Measurements from ENCODE around the gene CRISPLD2. TPM values are rescaled to one million over a fixed set of nuclear protein-coding genes. Genes with fewer than 3 reads are reported as not detected.

Gene CRISPLD2
- total RNA-seq, 2 donors from 2014 or later, result 259 to 311 TPM

DNA sequence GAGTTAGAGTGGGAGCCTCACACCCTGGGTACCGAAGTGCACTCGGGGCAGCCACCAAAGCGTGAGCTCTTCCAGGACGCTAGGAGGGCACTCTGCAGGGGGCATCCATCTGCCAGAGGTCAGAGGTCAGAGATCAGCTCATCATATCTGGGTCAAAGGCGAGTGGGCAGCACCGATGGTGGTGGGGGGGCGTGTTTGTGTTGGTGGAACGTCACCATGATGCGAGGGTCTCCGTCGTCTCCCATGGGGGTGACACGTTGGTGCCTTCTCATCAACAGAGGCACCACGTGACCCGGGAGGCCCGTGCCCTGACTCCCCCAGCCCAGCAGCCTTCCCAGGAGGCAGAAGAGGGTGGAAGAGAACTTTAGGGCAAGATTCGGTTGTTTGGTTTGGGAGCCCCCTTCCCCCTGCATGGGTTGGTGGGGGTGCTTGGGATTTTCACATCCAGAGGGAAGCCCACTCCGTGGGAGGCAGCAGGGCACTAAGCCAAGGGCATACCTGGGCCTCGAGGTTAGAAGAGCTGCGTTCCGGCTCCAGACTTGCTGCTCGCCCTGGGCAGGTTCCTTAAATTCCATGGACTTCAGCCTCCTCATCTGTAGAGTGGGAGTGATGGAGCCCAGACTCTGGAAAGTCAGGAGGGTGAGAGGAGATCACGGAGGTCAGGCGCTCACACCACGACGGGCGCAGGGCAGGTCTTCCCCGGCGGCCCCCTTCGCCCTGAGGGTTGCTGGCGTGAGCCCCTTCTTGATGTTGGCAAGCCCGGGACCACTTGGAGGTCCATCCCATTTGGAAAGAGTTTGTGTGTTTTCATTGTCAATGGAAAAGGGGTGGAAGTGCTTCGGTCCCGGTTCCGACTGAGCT is 14.0 kb downstream of the CRISPLD2 start:
- DNase-seq (ENCODE audit: low spot score), result no peak
- intact Hi-C loops (cut with DNase I), result loop anchor here (5.0 kb wide), 2 partner anchors 41 to 1699 kb away; no protein-coding TSS in a partner anchor

DNA sequence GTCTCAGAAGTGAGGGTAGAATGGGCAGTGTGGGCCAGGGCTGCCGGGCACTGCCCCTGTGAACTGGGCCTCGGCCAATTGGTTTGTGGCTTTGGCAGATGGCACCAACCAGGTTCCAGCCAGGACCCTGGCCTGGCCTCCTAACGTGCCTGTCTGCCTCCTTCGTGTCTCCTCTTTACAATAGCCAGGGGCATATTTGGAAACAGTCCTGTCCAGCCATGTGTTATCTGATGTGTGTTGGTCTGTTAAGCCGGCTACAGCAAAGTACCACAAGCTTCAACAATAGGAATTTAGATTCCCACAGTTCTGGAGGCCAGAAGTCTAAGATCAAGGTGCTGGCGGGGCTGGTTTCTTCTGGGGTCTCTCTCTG is 14.6 kb downstream of the CRISPLD2 start:
- DNase-seq (ENCODE audit: low spot score), result no peak
- intact Hi-C loops (cut with DNase I), result loop anchor here (5.0 kb wide), 2 partner anchors 42 to 1698 kb away; no protein-coding TSS in a partner anchor

DNA sequence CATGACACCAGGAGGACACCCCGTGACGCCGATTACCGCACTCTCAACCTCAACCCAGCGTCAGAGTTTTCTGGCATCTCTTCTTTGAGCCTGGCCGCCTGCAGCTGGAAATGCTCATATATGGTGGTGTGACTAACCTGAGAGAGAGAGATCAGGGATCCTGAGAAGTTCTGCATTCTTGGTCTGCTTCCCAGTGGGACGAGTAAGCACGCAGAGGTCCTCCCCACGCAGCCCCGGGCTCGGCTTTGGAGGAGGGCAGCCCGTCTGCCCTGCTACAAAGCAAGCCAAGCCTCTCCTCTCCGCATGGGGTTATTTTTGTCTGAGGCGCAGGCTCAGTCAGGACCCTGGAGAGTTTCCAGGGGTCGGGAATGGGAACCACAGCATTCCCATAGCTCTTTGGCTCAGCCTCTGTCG is 16.5 kb downstream of the CRISPLD2 start:
- intact Hi-C loops (cut with DNase I), result no loop called here

DNA sequence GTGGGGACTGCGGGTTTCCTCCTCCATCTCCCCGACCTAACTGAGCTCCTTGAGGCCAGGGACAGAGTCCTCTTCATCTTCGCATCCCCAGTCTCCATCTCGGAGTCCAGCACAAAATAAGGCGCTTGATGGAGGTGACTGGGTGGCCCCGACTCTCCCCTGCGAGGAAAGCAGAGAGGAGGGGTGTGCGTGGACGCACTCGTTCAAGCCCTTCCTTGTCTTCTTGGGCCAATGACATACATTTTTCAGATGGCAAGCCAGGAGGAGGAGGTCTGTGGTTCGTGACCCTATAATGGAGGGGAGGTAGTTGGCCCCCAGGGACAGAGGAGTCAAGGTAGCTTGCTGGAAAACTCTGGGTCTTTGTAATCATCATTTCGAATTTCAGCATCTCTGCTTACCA is 17.2 kb downstream of the CRISPLD2 start:
- DNase-seq (ENCODE audit: low spot score), result no peak
- intact Hi-C loops (cut with DNase I), result no loop called here

More for the DNA sequence above, 16.5 kb downstream of the CRISPLD2 start:
- DNase-seq (ENCODE audit: low spot score), result peak; percentile 95

DNA sequence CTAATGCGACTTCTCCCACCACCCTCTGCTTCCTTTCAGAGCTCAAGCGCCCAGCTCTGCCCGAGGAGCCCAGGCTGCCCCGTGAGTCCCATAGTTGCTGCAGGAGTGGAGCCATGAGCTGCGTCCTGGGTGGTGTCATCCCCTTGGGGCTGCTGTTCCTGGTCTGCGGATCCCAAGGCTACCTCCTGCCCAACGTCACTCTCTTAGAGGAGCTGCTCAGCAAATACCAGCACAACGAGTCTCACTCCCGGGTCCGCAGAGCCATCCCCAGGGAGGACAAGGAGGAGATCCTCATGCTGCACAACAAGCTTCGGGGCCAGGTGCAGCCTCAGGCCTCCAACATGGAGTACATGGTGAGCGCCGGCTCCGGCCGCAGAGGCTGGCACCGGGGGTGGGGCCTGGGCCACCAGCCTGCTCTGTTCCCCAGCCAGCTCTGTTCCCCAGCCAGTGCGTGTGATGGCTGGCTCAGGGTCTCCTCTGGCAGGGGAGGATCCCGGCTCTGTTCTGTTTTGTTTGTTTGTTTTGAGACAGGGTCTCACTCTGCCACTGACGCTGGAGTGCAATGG is 18.7 kb downstream of the CRISPLD2 start:
- no peak for DNase-seq (ENCODE audit: low spot score)
- intact Hi-C loops (cut with DNase I), result no loop called here

DNA sequence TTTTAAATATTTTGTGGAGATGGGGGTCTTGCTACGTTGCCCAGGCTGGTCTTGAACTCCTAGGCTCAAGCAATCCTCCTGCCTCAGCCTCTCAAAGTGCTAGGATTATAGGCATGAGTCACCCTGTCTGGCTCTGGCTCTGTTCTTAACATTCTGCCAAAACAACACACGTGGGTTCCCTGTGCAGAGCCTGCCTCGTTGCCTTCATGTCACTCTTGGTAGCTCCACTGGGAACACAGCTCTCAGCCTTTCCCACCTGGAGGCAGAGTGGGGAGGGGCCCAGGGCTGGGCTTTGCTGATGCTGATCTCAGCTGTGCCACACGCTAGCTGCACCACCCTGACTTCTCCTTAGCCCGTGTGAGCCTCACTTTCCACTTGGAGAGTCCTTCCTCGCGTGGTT is 19.3 kb downstream of the CRISPLD2 start:
- intact Hi-C loops (cut with DNase I), result no loop called here
- DNase-seq (ENCODE audit: low spot score), result no peak

DNA sequence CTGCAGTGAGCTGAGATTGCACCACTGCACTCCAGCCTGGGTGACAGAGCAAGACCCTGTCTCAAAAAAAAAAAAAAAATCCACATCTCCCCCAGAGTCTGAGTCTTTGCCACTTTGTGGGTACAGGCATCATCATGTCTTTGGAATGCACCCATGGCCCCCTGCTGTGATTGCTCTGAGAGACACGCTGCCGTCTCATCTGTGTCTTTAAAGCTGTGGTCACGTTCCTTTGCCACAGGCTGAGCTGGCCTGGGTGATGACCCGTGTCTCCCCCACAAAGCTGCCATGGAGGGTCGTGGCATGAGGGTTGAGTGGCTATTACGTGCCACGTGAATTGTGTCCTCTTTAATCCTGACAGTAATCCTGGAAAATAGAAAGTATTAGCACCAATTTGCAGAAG is 20.2 kb downstream of the CRISPLD2 start:
- intact Hi-C loops (cut with DNase I), result no loop called here
- no peak for DNase-seq (ENCODE audit: low spot score)

DNA sequence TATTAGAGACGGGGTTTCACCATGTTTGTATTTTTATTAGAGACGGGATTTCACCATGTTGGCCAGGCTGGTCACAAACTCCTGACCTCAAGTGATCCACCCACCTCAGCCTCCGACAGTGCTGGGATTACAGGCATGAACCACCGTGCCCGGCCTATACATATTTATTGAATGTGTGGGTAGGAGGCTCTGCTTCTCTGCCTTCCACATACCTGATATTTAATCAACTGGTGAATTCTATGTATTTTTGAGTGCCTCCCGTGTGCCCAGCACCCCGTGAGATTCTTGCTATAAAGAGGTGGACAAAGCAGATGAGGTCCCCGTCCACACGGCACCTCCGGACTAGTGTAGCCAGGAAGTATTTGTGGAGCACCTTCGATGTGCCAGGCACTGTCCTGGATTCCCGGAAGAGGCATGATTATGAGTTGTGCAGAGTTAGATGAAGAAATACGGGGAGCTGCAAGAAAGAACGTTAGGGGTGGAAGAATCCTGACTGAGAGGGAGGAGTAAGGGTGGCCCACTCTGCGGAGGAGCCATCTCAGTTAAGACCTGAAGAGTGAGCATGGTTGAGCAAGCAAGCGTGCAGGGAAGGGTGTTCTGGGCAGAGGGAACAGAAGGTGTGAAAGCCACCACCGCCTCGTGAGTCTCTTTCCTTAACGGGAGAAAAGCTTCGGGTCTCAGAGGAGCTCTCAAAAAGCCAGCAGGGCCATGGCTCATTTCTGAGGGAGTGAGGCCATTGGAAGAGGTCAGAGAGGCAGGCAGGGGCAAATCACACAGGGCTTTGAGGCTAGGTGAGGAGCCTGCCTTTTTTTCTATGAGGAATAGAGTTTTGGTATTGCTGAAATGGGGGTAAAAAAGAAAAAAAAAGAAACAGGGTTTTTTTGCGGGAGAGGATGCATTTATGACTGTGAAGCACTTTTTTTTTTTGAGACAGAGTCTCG is 21.2 kb downstream of the CRISPLD2 start:
- intact Hi-C loops (cut with DNase I), result no loop called here
- no peak for DNase-seq (ENCODE audit: low spot score)

DNA sequence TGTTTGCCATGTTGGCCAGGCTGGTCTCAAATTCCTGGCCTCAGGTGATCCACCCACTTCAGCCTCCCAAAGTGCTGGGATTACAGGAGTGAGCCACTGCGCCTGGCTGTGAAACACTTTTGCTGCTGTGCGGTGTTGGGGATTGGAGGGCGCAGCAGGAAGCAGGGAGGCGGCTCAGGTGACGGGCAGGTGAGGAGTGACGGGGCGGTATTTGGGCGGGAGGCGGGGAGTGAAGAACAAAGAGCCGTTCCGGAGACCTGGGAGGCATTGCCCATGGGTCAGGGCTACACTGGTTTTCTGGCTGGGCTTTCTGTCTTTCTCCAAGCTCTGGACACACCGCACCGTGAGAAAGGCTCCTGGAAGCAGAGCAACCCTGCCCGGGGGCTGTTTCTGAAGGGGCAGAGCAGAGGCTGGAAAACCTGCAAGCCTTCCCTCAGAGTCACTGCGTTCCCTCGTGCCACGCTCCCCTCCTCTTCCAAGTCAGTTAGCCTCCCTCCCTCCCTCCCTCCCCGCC is 22.1 kb downstream of the CRISPLD2 start:
- intact Hi-C loops (cut with DNase I), result no loop called here

DNA sequence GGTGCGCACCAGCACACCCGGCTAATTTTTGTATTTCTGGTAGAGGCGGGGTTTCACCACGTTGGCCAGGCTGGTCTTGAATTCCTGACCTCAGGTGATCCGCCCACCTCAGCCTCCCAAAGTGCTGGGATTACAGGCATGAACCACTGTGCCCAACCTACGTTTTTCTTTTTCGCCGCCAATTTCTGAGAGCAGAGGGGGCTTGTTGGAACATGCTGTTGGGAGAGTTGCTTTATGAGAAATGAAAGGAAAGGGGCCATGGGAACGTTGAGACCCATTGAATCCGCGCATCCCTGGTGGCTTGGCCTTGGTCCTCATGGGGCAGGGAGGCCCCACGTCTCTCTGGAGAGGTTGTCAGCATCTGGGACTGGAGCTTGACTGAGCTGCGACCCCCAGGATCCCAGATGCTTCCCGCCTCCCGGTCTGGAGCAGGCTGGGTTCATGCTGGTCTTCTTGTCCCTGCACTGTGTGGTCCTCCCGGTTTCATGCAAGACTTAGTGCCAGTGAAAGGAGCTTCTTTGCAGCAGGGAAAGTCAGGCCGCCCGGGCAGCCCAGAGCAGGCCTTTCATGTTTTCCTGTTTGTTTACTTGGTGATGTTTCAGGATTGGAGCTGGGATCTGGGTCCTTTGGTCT is 22.8 kb downstream of the CRISPLD2 start:
- DNase-seq (ENCODE audit: low spot score), result no peak
- intact Hi-C loops (cut with DNase I), result no loop called here

More for the DNA sequence above, 22.1 kb downstream of the CRISPLD2 start:
- no peak for DNase-seq (ENCODE audit: low spot score)

DNA sequence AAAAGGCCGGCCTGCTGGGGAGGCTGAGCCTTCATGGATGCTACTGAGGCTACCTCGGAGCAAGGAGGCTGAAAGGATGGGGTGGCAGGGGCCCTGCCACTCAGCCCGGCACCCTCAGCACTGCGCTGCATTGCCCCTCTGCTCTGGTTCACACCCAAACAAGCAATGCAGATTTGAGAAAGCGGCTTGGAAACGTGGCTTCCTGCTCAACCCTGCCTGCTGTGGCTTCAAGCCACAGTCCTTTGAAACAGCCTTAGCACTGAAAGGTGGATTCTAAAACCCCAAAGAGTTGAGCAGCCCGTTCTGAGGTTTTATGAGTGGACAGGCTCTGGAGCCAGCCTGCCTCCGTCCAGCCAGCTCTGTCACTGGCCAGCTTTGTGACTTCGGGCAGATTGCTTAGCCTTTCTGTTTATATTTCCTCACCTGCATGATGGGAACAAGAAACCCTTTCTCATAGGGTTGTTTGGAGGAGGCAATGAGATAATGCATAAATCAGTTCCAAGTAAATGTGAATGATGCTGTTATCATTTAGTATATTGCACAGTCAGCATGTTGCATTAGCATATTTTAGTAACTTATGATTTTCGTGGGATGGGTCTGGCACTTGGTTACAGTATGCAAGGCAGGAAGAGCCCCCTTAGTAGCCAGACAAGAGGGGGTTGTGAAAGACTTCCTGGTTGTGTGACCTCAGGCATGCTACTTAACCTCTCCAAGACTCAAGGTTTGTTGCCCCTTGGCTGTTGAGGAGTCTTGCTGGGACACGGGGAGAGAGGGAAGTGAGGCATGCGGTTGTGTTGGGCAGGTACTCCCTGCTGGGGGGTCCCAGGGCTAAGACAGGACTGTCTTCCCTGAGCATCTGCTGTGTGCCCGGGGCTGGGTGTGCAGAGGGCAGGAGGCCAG is 23.6 kb downstream of the CRISPLD2 start:
- intact Hi-C loops (cut with DNase I), result no loop called here
- DNase-seq (ENCODE audit: low spot score), result no peak

DNA sequence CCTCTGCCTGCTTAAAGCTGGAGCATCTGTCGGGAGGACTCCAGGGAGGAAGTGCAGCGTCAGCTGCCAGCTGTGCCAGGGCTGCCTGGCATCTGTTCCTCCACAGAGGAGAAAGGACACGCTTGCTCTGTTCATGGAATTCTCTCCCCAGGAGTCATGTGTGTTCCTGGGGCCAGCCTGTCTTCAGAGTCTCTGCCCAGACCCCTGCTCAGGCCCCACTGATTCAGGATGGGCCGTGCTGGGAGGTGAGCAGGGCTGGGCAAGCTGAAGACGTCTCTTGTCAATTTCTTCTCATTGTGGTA is 24.2 kb downstream of the CRISPLD2 start:
- intact Hi-C loops (cut with DNase I), result no loop called here
- no peak for DNase-seq (ENCODE audit: low spot score)

DNA sequence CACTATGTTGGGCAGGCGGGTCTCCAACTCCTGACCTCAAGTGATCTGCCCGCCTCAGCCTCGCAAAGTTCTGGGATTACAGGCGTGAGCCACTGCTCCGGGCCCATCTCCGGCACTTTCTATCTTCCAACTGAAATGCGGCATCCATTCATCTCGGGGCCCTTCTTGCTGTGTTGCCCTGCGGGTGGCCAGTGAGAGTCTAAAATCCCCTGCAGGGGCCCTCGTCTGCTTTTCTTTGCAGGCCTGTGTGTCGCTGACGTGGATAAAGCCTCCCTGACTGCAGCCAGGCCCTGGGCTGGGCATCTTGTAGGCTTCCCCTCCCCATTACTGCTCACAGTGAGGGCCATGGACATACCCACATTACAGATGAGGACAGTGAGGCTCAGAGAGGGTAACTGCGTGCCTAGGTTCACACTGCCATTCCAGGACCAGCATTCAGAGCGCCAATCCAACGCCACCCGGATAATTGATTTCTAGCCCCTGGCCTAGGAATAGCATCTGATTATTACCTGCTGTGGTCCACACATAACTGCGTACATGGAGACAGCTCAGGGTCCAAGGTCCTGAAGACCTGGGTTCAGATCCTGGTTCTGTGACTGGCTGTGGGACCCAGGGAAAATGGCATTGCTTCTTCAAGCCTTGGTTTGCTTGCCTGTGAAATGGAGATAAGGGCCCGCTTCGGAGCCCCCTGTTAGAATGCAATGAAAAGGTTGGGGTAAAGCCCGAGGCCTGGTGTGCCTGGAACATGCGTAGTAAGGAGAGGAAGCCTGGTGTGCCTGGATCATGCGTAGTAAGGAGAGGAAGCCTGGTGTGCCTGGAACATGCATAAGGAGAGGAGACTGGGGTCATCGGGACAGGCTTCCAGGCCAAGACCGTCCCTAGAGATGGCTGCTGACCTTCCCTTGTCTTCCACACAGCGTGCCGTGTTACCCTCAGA is 25.0 kb downstream of the CRISPLD2 start:
- intact Hi-C loops (cut with DNase I), result no loop called here
- DNase-seq (ENCODE audit: low spot score), result no peak

DNA sequence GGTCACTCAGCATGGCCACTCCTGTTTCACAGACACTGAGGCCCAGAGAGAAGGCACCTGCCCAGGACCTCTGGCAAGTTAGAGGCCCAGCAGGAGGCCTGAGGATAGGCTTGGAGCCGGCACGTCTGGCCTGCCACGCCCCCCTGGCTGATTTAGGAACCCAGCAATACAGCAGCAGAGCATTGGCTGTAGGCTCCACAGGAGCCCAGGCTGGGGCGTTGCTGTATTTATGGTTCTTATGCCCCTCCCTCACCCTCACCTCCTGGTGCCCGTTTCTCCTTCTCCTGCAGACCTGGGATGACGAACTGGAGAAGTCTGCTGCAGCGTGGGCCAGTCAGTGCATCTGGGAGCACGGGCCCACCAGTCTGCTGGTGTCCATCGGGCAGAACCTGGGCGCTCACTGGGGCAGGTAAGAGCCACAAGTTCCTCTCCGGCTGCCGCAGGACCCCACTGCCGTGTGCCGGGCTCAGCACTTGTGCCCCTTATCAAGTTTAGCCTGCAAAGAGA is 25.8 kb downstream of the CRISPLD2 start:
- intact Hi-C loops (cut with DNase I), result no loop called here
- DNase-seq (ENCODE audit: low spot score), result no peak

DNA sequence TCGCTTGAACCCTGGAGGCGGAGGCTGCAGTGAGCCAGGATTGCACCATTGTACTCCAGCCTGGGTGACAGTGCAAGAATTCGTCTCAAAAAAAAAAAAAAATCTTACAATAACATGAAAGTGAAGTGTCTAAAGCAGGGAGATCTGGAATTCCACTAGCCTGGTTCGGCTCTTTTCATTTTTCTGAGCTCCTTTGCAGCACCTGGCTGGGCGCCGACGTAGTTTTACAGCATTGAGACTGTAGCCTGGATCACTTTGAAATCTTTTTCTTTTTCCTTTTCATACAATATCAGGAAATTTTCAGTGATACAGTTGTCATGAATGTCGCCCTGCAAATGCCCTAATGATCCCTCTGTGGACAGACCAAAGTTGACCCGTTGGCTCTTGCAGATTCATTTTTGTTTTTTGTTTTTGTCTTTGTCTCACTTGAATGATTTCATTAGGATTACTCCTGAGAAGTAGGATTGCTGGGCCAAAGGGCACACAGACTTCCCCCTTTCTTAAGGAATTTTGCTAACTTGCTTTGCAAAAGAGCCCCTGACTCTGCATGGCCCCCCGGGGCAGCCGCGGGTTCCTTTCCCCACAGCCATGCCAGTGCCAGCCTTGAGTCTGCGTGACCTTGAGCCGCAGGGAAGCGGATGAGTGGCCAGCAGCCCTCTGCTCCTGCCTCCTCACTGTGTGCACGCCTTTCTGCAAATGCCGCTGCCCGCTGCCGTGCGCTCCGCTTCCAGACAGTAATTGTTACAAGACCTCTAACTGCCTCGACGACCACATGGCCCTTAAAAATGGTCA is 28.0 kb downstream of the CRISPLD2 start:
- intact Hi-C loops (cut with DNase I), result no loop called here
- DNase-seq (ENCODE audit: low spot score), result no peak

DNA sequence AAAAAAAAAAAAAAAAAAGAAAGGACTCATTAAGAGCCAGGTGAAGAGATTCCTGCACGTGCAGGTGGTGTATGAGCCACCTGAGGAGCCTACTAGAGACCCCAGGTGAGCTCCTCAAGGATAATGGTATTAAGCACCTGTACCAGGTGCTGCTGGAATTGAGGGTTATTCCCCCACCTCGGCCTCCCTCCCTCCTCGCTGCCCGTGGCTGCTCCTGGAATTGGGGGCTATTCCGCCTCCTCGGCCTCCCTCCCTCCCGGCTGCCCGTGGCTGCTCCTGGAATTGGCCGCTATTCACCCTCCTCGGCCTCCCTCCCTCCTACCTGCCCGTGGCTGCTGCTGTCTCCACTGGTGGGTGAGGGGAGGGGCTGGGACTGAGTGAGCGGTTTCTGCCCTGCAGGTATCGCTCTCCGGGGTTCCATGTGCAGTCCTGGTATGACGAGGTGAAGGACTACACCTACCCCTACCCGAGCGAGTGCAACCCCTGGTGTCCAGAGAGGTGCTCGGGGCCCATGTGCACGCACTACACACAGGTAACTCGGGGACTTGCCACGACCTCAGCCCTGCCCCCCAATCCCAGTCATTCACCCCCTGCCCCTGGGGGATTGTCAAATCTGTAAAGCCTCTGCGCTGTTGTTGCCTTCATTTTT is 29.3 kb downstream of the CRISPLD2 start:
- intact Hi-C loops (cut with DNase I), result no loop called here
- no peak for DNase-seq (ENCODE audit: low spot score)
